SK-N-SH treated with all-trans-retinoic acid at 6 μM for 48 hours (cell line): Measurements from ENCODE around the gene PTPRD.

ENCODE experiments used
- ARNTL ChIP-seq: fragments of 450-650 bp; formaldehyde crosslinking; IDR thresholded peaks from 2 replicates; pipeline ENCODE4 v1.5.0; 2020; ENCODE audit warnings: low read depth, mild to moderate bottlenecking, moderate library complexity, borderline replicate concordance
- CSDC2 ChIP-seq: fragments of 250-450 bp; sonication (Bioruptor Pico); IDR thresholded peaks from 2 replicates; pipeline ENCODE4 v1.5.0; 2020; ENCODE audit warnings: mild to moderate bottlenecking, moderate library complexity
- OSR1 ChIP-seq: fragments of 250-450 bp; sonication (Bioruptor Pico); IDR thresholded peaks from 2 replicates; pipeline ENCODE4 v1.8.0; 2022; ENCODE audit warnings: moderate library complexity, mild to moderate bottlenecking, inconsistent platforms
- PPARA ChIP-seq: fragments of 250-450 bp; sonication (Bioruptor Pico); IDR thresholded peaks from 2 replicates; pipeline ENCODE4 v1.5.0; 2020; ENCODE audit warnings: mild to moderate bottlenecking, borderline replicate concordance
- RARB ChIP-seq: fragments of 250-450 bp; sonication (Bioruptor Pico); IDR thresholded peaks from 2 replicates; pipeline ENCODE4 v1.8.0; 2021; ENCODE audit warnings: mild to moderate bottlenecking, moderate library complexity
- ZNF70 ChIP-seq: fragments of 450-650 bp; formaldehyde crosslinking; IDR thresholded peaks from 2 replicates; pipeline ENCODE4 v1.5.0; 2020; ENCODE audit warnings: mild to moderate bottlenecking, moderate library complexity
- ZNF8 ChIP-seq: fragments of 450-650 bp; formaldehyde crosslinking; IDR thresholded peaks from 2 replicates; pipeline ENCODE4 v1.5.0; 2020; ENCODE audit warnings: mild to moderate bottlenecking, moderate library complexity
- TF ChIP-seq, protein P1 (sequence below): fragments of 250-450 bp; sonication (Bioruptor Pico); IDR thresholded peaks from 2 replicates; pipeline ENCODE4 v1.8.0; 2020; ENCODE audit warnings: mild to moderate bottlenecking, moderate library complexity, borderline replicate concordance

- no peak for TF ChIP-seq OSR1 (CRISPR knock-in tag)
- TF ChIP-seq ZNF8 = no peak
- no peak for TF ChIP-seq CSDC2 (CRISPR knock-in tag)
- no peak for TF ChIP-seq ARNTL (CRISPR knock-in tag)
- TF ChIP-seq, protein P1, sequence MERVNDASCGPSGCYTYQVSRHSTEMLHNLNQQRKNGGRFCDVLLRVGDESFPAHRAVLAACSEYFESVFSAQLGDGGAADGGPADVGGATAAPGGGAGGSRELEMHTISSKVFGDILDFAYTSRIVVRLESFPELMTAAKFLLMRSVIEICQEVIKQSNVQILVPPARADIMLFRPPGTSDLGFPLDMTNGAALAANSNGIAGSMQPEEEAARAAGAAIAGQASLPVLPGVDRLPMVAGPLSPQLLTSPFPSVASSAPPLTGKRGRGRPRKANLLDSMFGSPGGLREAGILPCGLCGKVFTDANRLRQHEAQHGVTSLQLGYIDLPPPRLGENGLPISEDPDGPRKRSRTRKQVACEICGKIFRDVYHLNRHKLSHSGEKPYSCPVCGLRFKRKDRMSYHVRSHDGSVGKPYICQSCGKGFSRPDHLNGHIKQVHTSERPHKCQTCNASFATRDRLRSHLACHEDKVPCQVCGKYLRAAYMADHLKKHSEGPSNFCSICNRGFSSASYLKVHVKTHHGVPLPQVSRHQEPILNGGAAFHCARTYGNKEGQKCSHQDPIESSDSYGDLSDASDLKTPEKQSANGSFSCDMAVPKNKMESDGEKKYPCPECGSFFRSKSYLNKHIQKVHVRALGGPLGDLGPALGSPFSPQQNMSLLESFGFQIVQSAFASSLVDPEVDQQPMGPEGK = no peak
- TF ChIP-seq RARB (CRISPR knock-in tag) = no peak
- no peak for TF ChIP-seq PPARA (CRISPR knock-in tag)
- TF ChIP-seq ZNF70 (CRISPR knock-in tag) = no peak
These were observed 1905.8 kb downstream of the PTPRD start for GRCh38 chr9:8706998-8707397.
